GM12873 (cell line): ENCODE measurements around the gene ADAMTS10.

Experiments used
- TF ChIP-seq, protein P1 (sequence below): IDR thresholded peaks from 2 replicates; pipeline ENCODE4 v1.5.1; 2012; ENCODE audit warnings: low read depth, mild to moderate bottlenecking, moderate library complexity, low read length, control low read depth; ENCODE audit not compliant: insufficient read depth; ENCODE audit errors: missing control alignments

ADAMTS10 gene

DNA sequence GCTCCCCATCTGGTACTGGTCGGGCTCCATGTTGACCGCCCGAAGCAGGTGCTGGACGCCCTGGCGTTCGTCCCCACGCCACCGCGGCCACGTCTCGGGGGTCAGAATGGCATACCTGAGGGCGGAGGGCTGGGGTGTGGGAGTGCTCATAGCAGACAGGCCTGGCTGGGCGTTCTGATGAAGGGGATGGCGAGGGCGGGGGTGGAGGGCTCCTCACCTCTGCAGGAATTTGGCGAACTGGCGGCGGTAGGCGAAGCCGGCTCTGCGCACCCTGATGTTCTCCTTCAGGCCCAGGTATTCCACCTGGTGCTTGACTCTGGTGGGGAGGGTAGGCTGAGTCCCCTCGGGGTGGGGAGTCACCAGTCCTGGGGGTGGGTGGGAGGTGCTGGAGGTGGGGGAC is 74.2 kb downstream of the ADAMTS10 start:
- TF ChIP-seq, protein P1, sequence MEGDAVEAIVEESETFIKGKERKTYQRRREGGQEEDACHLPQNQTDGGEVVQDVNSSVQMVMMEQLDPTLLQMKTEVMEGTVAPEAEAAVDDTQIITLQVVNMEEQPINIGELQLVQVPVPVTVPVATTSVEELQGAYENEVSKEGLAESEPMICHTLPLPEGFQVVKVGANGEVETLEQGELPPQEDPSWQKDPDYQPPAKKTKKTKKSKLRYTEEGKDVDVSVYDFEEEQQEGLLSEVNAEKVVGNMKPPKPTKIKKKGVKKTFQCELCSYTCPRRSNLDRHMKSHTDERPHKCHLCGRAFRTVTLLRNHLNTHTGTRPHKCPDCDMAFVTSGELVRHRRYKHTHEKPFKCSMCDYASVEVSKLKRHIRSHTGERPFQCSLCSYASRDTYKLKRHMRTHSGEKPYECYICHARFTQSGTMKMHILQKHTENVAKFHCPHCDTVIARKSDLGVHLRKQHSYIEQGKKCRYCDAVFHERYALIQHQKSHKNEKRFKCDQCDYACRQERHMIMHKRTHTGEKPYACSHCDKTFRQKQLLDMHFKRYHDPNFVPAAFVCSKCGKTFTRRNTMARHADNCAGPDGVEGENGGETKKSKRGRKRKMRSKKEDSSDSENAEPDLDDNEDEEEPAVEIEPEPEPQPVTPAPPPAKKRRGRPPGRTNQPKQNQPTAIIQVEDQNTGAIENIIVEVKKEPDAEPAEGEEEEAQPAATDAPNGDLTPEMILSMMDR, result no peak

DNA sequence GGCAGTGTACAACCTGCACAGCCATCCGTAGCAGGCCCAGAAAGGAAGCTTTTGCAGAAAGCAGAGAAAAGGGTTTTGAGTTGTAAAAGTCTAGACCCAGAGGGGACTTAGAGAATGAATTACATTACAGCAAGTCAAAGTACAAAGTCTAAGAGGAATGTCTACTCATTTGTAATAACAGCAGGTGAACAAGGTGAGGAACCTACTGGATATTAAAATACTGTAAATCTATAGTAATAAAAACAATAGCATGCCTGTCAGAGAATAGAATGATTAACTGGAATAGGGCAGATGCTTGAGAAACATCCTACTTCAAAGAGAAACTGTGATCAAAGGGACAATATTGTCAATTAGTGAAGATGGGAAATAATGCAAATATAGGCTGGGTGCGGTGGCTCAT is 78.3 kb downstream of the ADAMTS10 start:
- TF ChIP-seq, protein P1, result no peak

DNA sequence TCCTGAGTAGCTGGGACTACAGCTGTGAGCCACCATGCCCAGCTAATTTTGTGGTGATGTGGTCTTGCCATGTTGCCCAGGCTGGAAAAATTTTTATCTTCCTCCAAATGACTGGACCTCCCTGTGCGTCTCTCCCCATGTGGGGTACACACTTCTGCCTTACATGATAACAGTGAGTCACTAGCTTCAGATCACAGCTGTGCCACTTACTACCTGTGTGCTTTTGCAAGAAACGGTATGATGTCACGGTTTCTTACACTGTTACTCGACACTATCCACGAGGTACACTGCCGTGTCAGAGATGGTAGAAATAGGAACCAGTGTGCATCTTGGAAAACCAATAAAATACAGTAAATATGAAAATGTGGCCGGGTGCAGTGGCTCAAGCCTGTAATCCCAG is 79.0 kb downstream of the ADAMTS10 start:
- TF ChIP-seq, protein P1, result no peak
